Panc1 (cell line): ENCODE results near the gene BCL11B.

Source experiments
- CTCF ChIP-seq: fragments of 450-650 bp; IDR thresholded peaks from 2 replicates; pipeline ENCODE4 v1.5.1; 2017; ENCODE audit warnings: mild to moderate bottlenecking
- POLR2AphosphoS5 ChIP-seq: IDR thresholded peaks from 2 replicates; pipeline ENCODE4 v1.6.1; 2012; ENCODE audit warnings: mild to moderate bottlenecking, low read depth, low read length, moderate library complexity

- no peak for TF ChIP-seq CTCF
- TF ChIP-seq POLR2AphosphoS5: no peak
Observed at GRCh38 chr14:99261912-99262787, 9.8 kb downstream of the BCL11B start.
